MCF 10A (cell line): Measurements from ENCODE around the gene GLT1D1. TPM values are rescaled to one million over a fixed set of nuclear protein-coding genes. Genes with fewer than 3 reads are reported as not detected.

Experiments used
- BruUV-seq: library from RNA; stranded (reverse); fragments of 400-500 nt; replicated peaks from 2 replicates; lab custom pipeline; 2021; lab: Mats Ljungman, UMichigan
- CTCF ChIA-PET: fragments of 300-600 bp; sonication (Branson Sonifier 250); formaldehyde crosslinking; extraction: SDS; loops from one replicate; lab custom pipeline; 2021; ENCODE audit warnings: antibody characterized with exemption, inconsistent platforms; lab: Yijun Ruan, JAX
- POLR2A ChIA-PET: fragments of 300-600, 350-650 bp; sonication (Branson Sonifier 250); formaldehyde crosslinking; extraction: SDS; loops from one replicate; lab custom pipeline; 2020; ENCODE audit warnings: antibody characterized with exemption, inconsistent platforms; lab: Yijun Ruan, JAX
- DNase-seq: peaks from one replicate; pipeline ENCODE4 v3.0.0-alpha.2; 2018; ENCODE audit not compliant: unreplicated experiment
- H3K27ac Mint-ChIP-seq: one replicate; pipeline ENCODE4 v1.8.0; 2022; ENCODE audit warnings: mild to moderate bottlenecking, low read depth, mixed read lengths; ENCODE audit not compliant: unreplicated experiment
- H3K27me3 Mint-ChIP-seq: one replicate; pipeline ENCODE4 v1.8.0; 2022; ENCODE audit warnings: mixed read lengths; ENCODE audit not compliant: insufficient read depth, unreplicated experiment
- H3K36me3 Mint-ChIP-seq: one replicate; pipeline ENCODE4 v1.8.0; 2022; ENCODE audit warnings: mild to moderate bottlenecking, moderate library complexity, mixed read lengths; ENCODE audit not compliant: insufficient read depth, unreplicated experiment
- H3K4me1 Mint-ChIP-seq: one replicate; pipeline ENCODE4 v1.8.0; 2022; ENCODE audit warnings: mixed read lengths; ENCODE audit not compliant: insufficient read depth, unreplicated experiment
- H3K4me3 Mint-ChIP-seq: one replicate; pipeline ENCODE4 v1.8.0; 2022; ENCODE audit warnings: mild to moderate bottlenecking, moderate library complexity, mixed read lengths; ENCODE audit not compliant: unreplicated experiment
- H3K9me3 Mint-ChIP-seq: one replicate; pipeline ENCODE4 v1.8.0; 2022; ENCODE audit warnings: mixed read lengths; ENCODE audit not compliant: unreplicated experiment
- intact Hi-C: fragments of 100-400 bp; cut with micrococcal nuclease; formaldehyde crosslinking; loops from 2 replicates; pipeline ENCODE4 v1.14.1; 2022
- total RNA-seq: library from RNA; stranded (reverse); gene quantifications from 2 replicates; pipeline ENCODE4 v1.2.3, GENCODE V29; 2022
- TF ChIP-seq, protein P1 (sequence below): fragments of 200-600 bp; IDR thresholded peaks from one replicate; pipeline ENCODE4 v1.8.0; 2022; ENCODE audit warnings: antibody characterized with exemption, mild to moderate bottlenecking; ENCODE audit not compliant: unreplicated experiment

Gene GLT1D1
- total RNA-seq, 1 experiment from 2014 or later: not detected

DNA sequence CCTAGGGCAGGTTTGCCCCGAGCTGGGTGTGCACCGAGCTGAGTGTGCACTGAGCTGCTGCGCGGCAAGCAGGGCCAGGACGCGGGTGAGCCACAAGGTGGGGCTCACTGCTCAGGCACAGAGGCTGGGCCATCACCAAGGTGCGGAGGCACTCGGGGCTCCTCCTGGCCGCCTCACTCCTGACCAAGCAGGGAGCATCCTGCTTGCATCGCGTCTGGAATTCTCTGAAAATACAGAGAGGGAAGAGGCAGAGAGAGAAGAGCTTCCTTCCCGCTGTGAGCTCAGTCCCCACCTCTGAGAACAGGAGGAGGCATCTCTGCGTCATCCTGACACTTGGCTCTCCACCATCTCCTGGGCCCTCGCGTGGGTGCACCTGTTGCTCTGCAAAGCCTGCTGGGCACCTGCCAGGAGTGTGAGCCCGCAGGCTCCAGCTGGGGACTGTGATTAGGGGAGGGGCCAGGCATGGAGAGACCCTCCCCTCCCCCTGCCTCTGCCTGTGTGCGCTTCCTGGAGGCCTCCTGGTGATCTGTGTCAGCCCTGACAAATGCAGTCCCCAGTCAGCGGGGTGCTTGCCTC, 116.3 kb downstream of the GLT1D1 start:
- CTCF ChIA-PET: interaction anchor here (0.6 to 0.7 kb wide), 3 partner anchors 10 to 830 kb away, joined by 3 read pairs; no protein-coding TSS in a partner anchor
- POLR2A ChIA-PET: no interaction called here
- H3K9me3 Mint-ChIP-seq: peaks cover 13% of the 10 kb centered on the region
- DNase-seq: no peak
- no peak overlapping the region for H3K27ac Mint-ChIP-seq
- peaks cover 13% of the 10 kb centered on the region for H3K27me3 Mint-ChIP-seq
- no peaks in the 10 kb centered on the region for H3K36me3 Mint-ChIP-seq
- intact Hi-C loops: no loop called here
- H3K4me1 Mint-ChIP-seq: no peaks in the 10 kb centered on the region
- BruUV-seq: no TSS peak
- no peak overlapping the region for H3K4me3 Mint-ChIP-seq
- TF ChIP-seq, protein P1, sequence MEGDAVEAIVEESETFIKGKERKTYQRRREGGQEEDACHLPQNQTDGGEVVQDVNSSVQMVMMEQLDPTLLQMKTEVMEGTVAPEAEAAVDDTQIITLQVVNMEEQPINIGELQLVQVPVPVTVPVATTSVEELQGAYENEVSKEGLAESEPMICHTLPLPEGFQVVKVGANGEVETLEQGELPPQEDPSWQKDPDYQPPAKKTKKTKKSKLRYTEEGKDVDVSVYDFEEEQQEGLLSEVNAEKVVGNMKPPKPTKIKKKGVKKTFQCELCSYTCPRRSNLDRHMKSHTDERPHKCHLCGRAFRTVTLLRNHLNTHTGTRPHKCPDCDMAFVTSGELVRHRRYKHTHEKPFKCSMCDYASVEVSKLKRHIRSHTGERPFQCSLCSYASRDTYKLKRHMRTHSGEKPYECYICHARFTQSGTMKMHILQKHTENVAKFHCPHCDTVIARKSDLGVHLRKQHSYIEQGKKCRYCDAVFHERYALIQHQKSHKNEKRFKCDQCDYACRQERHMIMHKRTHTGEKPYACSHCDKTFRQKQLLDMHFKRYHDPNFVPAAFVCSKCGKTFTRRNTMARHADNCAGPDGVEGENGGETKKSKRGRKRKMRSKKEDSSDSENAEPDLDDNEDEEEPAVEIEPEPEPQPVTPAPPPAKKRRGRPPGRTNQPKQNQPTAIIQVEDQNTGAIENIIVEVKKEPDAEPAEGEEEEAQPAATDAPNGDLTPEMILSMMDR: peak; percentile 35

DNA sequence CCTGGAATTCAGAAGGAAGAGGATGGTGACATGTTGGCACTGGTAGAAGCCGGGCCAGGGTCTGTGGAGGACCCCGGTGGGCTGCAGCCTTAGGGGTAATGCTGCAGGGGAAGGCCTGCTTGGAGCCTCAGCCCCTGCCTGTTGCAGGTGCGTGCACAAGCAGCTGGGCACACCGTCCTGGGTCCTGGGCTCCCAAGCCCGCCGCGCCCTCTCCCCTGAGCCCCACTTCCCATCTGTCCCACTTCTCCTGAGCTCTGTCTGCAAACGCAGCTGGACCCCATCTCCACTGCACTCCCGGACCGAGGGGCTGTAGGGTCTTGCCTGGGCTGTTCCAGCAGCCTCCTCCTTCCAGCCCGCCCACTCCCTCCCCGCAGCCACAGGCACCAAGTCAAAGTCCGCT, 116.8 kb downstream of the GLT1D1 start:
- Mint-ChIP-seq H3K27ac (no peak overlapping the region), H3K36me3 (no peaks in the 10 kb centered on the region), H3K27me3 (peaks cover 13% of the 10 kb centered on the region), H3K4me1 (no peaks in the 10 kb centered on the region), H3K9me3 (peaks cover 8% of the 10 kb centered on the region), H3K4me3 (no peak overlapping the region)
- ChIA-PET CTCF (no interaction called here), POLR2A (no interaction called here)
- no TSS peak for BruUV-seq
- intact Hi-C loops: no loop called here
- DNase-seq: no peak
- TF ChIP-seq, protein P1: no peak

DNA sequence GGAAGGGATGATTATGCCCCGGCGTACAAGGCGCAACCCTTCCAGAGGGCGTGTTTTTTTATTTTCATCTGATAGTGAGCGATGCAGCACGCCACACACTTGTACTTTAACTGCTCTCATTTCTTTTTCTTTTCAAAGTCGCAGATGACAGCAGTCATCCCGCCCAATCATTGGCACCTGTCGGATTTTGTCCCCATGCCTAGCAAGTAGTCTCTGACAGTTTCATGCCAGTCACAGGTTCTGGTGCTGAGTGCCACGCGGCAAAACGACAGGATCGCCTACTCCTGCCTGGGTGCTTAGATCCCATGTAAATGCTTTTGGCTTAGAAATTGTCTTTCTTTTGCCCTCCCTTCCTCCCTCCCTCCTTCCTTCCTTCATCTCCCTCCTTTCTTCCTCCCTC, 117.7 kb downstream of the GLT1D1 start:
- ChIA-PET CTCF (no interaction called here), POLR2A (no interaction called here)
- Mint-ChIP-seq H3K4me3 (no peak overlapping the region), H3K27me3 (peaks cover 13% of the 10 kb centered on the region), H3K36me3 (no peaks in the 10 kb centered on the region), H3K9me3 (peaks cover 8% of the 10 kb centered on the region), H3K4me1 (no peaks in the 10 kb centered on the region), H3K27ac (no peak overlapping the region)
- no TSS peak for BruUV-seq
- DNase-seq: no peak
- intact Hi-C loops: no loop called here
- TF ChIP-seq, protein P1: no peak

DNA sequence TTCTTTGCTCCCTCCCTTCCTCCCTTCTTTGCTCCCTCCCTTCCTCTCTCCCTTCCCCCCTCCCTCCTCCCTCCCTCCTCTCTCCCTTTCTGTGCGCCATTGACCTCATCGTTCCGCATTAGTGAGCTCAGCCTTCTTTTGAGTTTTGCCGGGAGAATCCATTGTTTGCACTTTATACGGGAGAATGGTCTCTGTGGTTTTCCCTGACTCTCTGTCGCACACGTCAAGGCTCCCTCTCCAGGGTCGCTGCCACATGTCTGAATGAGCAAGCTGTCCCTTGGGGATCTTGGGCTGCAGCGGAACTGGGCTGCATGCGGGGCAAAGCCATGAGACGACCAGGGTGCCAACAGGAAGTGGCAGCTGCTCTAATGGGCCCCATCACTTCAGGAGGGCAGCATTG, 118.5 kb downstream of the GLT1D1 start:
- H3K36me3 Mint-ChIP-seq: no peaks in the 10 kb centered on the region
- H3K27me3 Mint-ChIP-seq: peaks cover 13% of the 10 kb centered on the region
- CTCF ChIA-PET: no interaction called here
- TF ChIP-seq, protein P1: no peak
- no peak overlapping the region for H3K4me3 Mint-ChIP-seq
- POLR2A ChIA-PET: interaction anchor here (0.6 kb wide), 1 partner anchor 75 kb away, joined by 3 read pairs; no protein-coding TSS in a partner anchor
- H3K9me3 Mint-ChIP-seq: peaks cover 8% of the 10 kb centered on the region
- H3K4me1 Mint-ChIP-seq: no peaks in the 10 kb centered on the region
- intact Hi-C loops: no loop called here
- no TSS peak for BruUV-seq
- no peak overlapping the region for H3K27ac Mint-ChIP-seq
- DNase-seq: no peak
